Activated naive CD4-positive, alpha-beta T cell treated with Interleukin-2 at 50 U/mL for 16 hours (primary cell): ENCODE results near the gene GALNT18.
"Not testable (repeated sequence)": the region's sequence is repeated elsewhere in the genome, so short reads cannot be mapped to it uniquely, and the experiment has no call there.

ENCODE experiments used
- DNase-seq: peaks from one replicate; pipeline ENCODE4 v3.0.0-alpha.2; 2020

GALNT18 gene

GRCh38 chr11:11451501-11452005 is 170.3 kb downstream of the GALNT18 start:
- no peak for DNase-seq

GRCh38 chr11:11450744-11451362 is 171.0 kb downstream of the GALNT18 start:
- DNase-seq = no peak

- DNase-seq = no peak
These were observed 172.5 kb downstream of the GALNT18 start for GRCh38 chr11:11449327-11449726.

- DNase-seq = no peak
These were observed 173.2 kb downstream of the GALNT18 start for GRCh38 chr11:11448626-11449025.

GRCh38 chr11:11447601-11448000 is 174.2 kb downstream of the GALNT18 start:
- not testable (repeated sequence) for DNase-seq

- no peak for DNase-seq
These were observed 174.8 kb downstream of the GALNT18 start for GRCh38 chr11:11446967-11447366.

- no peak for DNase-seq
These were observed 175.2 kb downstream of the GALNT18 start for GRCh38 chr11:11446564-11446963.

GRCh38 chr11:11445441-11446185 is 176.2 kb downstream of the GALNT18 start:
- DNase-seq = no peak

- no peak for DNase-seq
These were observed 177.0 kb downstream of the GALNT18 start for GRCh38 chr11:11444804-11445131.

- no peak for DNase-seq
These were observed 177.6 kb downstream of the GALNT18 start for GRCh38 chr11:11444027-11444803.

GRCh38 chr11:11442791-11443190 is 179.0 kb downstream of the GALNT18 start:
- DNase-seq = no peak

- DNase-seq = no peak
These were observed 180.3 kb downstream of the GALNT18 start for GRCh38 chr11:11441516-11441915.

- DNase-seq = no peak
These were observed 180.7 kb downstream of the GALNT18 start for GRCh38 chr11:11441091-11441490.

GRCh38 chr11:11440144-11440543 is 181.7 kb downstream of the GALNT18 start:
- DNase-seq = no peak

- DNase-seq = no peak
These were observed 182.2 kb downstream of the GALNT18 start for GRCh38 chr11:11439591-11439990.

- no peak for DNase-seq
These were observed 185.0 kb downstream of the GALNT18 start for GRCh38 chr11:11436715-11437313.

GRCh38 chr11:11435635-11436034 is 186.2 kb downstream of the GALNT18 start:
- no peak for DNase-seq

- no peak for DNase-seq
These were observed 187.8 kb downstream of the GALNT18 start for GRCh38 chr11:11433960-11434359.

- no peak for DNase-seq
These were observed 189.0 kb downstream of the GALNT18 start for GRCh38 chr11:11432621-11433319.

GRCh38 chr11:11430431-11430830 is 191.4 kb downstream of the GALNT18 start:
- no peak for DNase-seq

- no peak for DNase-seq
These were observed 193.1 kb downstream of the GALNT18 start for GRCh38 chr11:11428714-11429113.

- DNase-seq = no peak
These were observed 194.3 kb downstream of the GALNT18 start for GRCh38 chr11:11427542-11427941.

- no peak for DNase-seq
These were observed 194.7 kb downstream of the GALNT18 start for GRCh38 chr11:11427140-11427539.
